Natural killer cell (primary cell): ENCODE data around the gene KLK10. TPM values are rescaled to one million over a fixed set of nuclear protein-coding genes. Genes with fewer than 3 reads are reported as not detected.

Experiments used
- ATAC-seq, 3 donors: fragments of 150-1000 bp in 2 of 3; fragments of 200-7000 bp in 1 of 3; cut with Tn5 transposase; 1 replicate in 1 of 3; 2 replicates in 2 of 3; pipeline ENCODE4 v1.10.0; 2021; ENCODE audit warnings: mild to moderate bottlenecking in 2 of 3, moderate library complexity in 2 of 3
- DNase-seq, 2 donors: peaks; one replicate each; pipeline versions ENCODE4 v3.0.0 to v3.0.0-alpha.2; 2013 to 2021; ENCODE audit warnings: mixed read lengths in 1 of 2
- H3K27ac ChIP-seq: one replicate; pipeline ENCODE4 v1.5.1; 2013; ENCODE audit warnings: mild to moderate bottlenecking, low read length
- H3K27me3 ChIP-seq: one replicate; pipeline ENCODE4 v1.6.1; 2013; ENCODE audit warnings: low read length; ENCODE audit not compliant: control insufficient read depth, insufficient read depth
- H3K36me3 ChIP-seq: one replicate; pipeline ENCODE4 v1.6.1; 2013; ENCODE audit warnings: low read length; ENCODE audit not compliant: control insufficient read depth, insufficient read depth
- H3K4me1 ChIP-seq: one replicate; pipeline ENCODE4 v1.6.1; 2013; ENCODE audit warnings: low read length; ENCODE audit not compliant: control insufficient read depth, insufficient read depth
- H3K4me3 ChIP-seq: one replicate; pipeline ENCODE4 v1.5.1; 2013; ENCODE audit warnings: low read length
- H3K9me3 ChIP-seq: one replicate; pipeline ENCODE4 v1.6.1; 2013; ENCODE audit warnings: low read length; ENCODE audit not compliant: control insufficient read depth, insufficient read depth
- H3K27ac Mint-ChIP-seq, 2 donors: one replicate each; pipeline ENCODE4 v1.8.0; 2022; ENCODE audit warnings: mild to moderate bottlenecking in 2 of 2, mixed read lengths in 2 of 2, moderate library complexity in 1 of 2
- H3K27me3 Mint-ChIP-seq, 2 donors: one replicate each; pipeline ENCODE4 v1.8.0; 2022; ENCODE audit warnings: low read depth in 2 of 2, mixed read lengths in 2 of 2
- H3K36me3 Mint-ChIP-seq: one replicate; pipeline ENCODE4 v1.8.0; 2022; ENCODE audit warnings: mixed read lengths
- H3K4me1 Mint-ChIP-seq, 2 donors: one replicate each; pipeline ENCODE4 v1.8.0; 2022; ENCODE audit warnings: mixed read lengths in 2 of 2
- H3K4me3 Mint-ChIP-seq: one replicate; pipeline ENCODE4 v1.8.0; 2022; ENCODE audit warnings: mild to moderate bottlenecking, moderate library complexity, mixed read lengths
- H3K9me3 Mint-ChIP-seq, 2 donors: one replicate each; pipeline ENCODE4 v1.8.0; 2022; ENCODE audit warnings: mixed read lengths in 2 of 2
- CTCF ChIP-seq: fragments of 200-600 bp; IDR thresholded peaks from one replicate; pipeline ENCODE4 v1.8.0; 2022; ENCODE audit warnings: antibody characterized with exemption
- WGBS: methylation state at CpG from one replicate; pipeline ENCODE4 v1.1.7; 2013; ENCODE audit warnings: missing lambda C conversion rate; ENCODE audit not compliant: insufficient coverage; 5-methylcytosine and 5-hydroxymethylcytosine counted together
- intact Hi-C: fragments of 100-400 bp; cut with micrococcal nuclease; formaldehyde crosslinking; loops from one replicate; pipeline ENCODE4 v1.14.2; 2022
- total RNA-seq, 4 donors: library from RNA; stranded (reverse); fragments of 120-200 nt in 1 of 4; gene quantifications; one replicate each; pipeline versions ENCODE4 v1.2.3 to v1.2.4, GENCODE V29; 2013 to 2022

The KLK10 gene
- total RNA-seq, 3 donors from 2014 or later (not counting 1 experiment from before 2014, with no cell fraction given) = not detected

- intact Hi-C loops = loop anchor here (5.0 kb wide), 1 partner anchor 68 kb away; no protein-coding TSS in a partner anchor
- no peaks in the 10 kb centered on the region for H3K36me3 ChIP-seq
- Mint-ChIP-seq H3K4me1 (peaks cover 6 to 10% of the 10 kb centered on the region in 2 donors), H3K9me3 (no peaks in the 10 kb centered on the region), H3K36me3 (no peaks in the 10 kb centered on the region), H3K27me3 (peaks cover 8 to 29% of the 10 kb centered on the region in 2 donors), H3K27ac (no peak overlapping the region), H3K4me3 (no peak overlapping the region)
- H3K27me3 ChIP-seq = peaks cover 13% of the 10 kb centered on the region
- TF ChIP-seq CTCF = no peak
- DNase-seq (no peak), ATAC-seq (no peak)
- H3K4me3 ChIP-seq = no peak overlapping the region
- no peak overlapping the region for H3K27ac ChIP-seq
- peaks cover 10% of the 10 kb centered on the region for H3K4me1 ChIP-seq
- WGBS = 75% methylated on average over 10 of the region's 11 CpGs
- H3K9me3 ChIP-seq = no peaks in the 10 kb centered on the region
Measured at GRCh38 chr19:51023946-51024345, 4.4 kb upstream of the KLK10 start.

- Mint-ChIP-seq H3K9me3 (no peaks in the 10 kb centered on the region), H3K27ac (no peak overlapping the region), H3K36me3 (no peaks in the 10 kb centered on the region), H3K4me3 (no peak overlapping the region), H3K27me3 (peaks cover 21 to 36% of the 10 kb centered on the region in 2 donors), H3K4me1 (peaks cover 10 to 18% of the 10 kb centered on the region in 2 donors)
- intact Hi-C loops = loop anchor here (5.0 kb wide), 1 partner anchor 70 kb away; no protein-coding TSS in a partner anchor
- H3K27me3 ChIP-seq = peaks cover 14% of the 10 kb centered on the region
- no peak overlapping the region for H3K27ac ChIP-seq
- no peaks in the 10 kb centered on the region for H3K36me3 ChIP-seq
- no peak overlapping the region for H3K4me3 ChIP-seq
- no peak for TF ChIP-seq CTCF
- DNase-seq (no peak), ATAC-seq (no peak)
- H3K9me3 ChIP-seq = no peaks in the 10 kb centered on the region
- peaks cover 18% of the 10 kb centered on the region for H3K4me1 ChIP-seq
- 72% methylated on average over 14 of the region's 14 CpGs for WGBS
Measured at GRCh38 chr19:51022526-51022925, 3.0 kb upstream of the KLK10 start.

- H3K27me3 ChIP-seq = peaks cover 26% of the 10 kb centered on the region
- Mint-ChIP-seq H3K27me3 (peaks cover 30 to 37% of the 10 kb centered on the region in 2 donors), H3K27ac (no peak overlapping the region), H3K4me3 (no peak overlapping the region), H3K36me3 (no peaks in the 10 kb centered on the region), H3K4me1 (peaks cover 17 to 23% of the 10 kb centered on the region in 2 donors), H3K9me3 (no peaks in the 10 kb centered on the region)
- peak in 2 of 3 donors; percentile 24 to 37 for ATAC-seq
- no peaks in the 10 kb centered on the region for H3K36me3 ChIP-seq
- WGBS = 67% methylated on average over 6 of the region's 7 CpGs
- intact Hi-C loops = loop anchor here (1.0 to 5.0 kb wide), 2 partner anchors 71 to 148 kb away; no protein-coding TSS in a partner anchor
- no peaks in the 10 kb centered on the region for H3K9me3 ChIP-seq
- peaks cover 28% of the 10 kb centered on the region for H3K4me1 ChIP-seq
- H3K4me3 ChIP-seq = no peak overlapping the region
- no peak overlapping the region for H3K27ac ChIP-seq
- TF ChIP-seq CTCF = peak; percentile 48
- DNase-seq = peak in 1 of 2 donors; percentile 50
Measured at GRCh38 chr19:51020988-51021651, 1.6 kb upstream of the KLK10 start.
